Fibroblast of skin of right quadriceps (primary cell): ENCODE data around the gene NEK7.
A peak's percentile ranks its signal among the peaks of the same experiment; 100 is the strongest.
"Not testable (repeated sequence)": the region's sequence is repeated elsewhere in the genome, so short reads cannot be mapped to it uniquely, and the experiment has no call there.

ENCODE experiments used
- DNase-seq: peaks from one replicate; pipeline ENCODE4 v3.0.0-alpha.2; 2013

NEK7 gene

DNA sequence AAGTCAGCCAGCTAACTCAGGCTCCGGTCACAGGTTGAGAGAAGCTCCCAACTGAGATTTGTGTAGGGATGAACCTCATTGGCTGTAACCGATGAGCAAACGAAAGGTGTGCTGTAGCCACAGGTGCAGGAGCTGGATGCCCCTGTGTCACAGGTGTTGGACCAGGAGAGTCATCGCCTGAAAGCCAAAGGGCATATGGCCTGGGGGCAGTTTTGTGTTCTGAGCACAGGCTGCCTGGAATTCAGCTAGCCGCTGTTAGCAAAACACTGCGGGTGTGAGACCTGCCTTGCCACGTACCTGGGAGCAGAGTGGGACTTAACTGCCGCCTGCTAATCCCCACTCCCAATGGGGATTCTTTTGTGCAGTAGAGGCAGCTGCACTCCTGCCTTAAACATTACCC lies 55.3 kb downstream of the NEK7 start:
- DNase-seq: no peak

DNA sequence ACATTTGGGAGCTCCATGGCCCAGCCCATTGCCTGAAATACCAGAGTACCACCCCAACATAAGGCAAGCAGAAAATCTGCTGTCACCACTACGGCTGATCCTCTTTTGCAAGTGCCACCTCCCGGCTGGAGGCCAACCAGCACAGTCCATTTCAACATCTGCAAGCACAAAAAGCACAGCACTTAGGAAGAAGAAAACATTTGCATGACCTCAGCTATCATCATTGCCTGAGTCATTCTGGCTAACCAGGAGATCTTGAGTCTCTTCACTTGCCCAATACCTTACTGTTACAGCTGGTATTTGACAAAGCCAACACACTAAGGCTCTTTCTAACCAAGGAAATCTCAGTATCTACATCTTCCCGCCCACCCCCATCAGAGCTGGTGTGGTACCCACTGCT lies 55.9 kb downstream of the NEK7 start:
- DNase-seq: peak; percentile 75

DNA sequence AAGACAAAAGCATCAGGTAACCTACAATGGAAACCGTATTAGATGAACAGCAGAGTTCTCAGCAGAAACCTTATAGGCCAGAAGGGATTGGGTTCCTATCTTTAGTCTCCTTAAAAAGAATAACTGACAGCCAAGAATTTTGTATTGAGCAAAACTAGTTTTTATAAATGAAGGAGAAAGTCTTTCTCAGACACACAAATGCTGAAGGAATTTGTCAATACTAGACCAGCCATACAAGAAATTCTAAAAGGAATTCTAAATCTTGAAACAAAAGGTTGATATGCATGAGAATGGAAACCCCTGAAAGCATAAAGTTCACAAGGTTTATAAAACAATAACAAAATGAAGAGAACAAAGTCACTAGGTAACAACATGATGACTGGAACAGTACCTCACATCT lies 58.1 kb downstream of the NEK7 start:
- no peak for DNase-seq

DNA sequence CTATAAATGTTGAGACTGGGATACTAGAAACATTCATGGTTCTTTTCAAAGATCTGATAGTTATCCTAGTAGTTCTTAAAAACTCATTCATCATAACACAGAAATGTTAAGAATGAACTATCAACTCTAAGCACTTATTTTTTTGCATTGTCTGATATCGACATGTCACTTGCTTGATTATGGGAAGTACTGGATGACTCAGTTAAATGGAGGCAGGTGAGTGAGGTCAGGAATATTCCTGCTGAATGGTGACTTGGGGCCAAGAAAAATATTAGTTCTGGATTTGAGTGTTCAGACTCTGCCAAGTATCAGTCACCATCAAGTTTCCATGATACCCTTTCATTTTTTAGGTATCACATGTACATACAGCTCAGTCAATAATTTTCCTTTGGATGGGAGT lies 63.6 kb downstream of the NEK7 start:
- DNase-seq: peak; percentile 72

DNA sequence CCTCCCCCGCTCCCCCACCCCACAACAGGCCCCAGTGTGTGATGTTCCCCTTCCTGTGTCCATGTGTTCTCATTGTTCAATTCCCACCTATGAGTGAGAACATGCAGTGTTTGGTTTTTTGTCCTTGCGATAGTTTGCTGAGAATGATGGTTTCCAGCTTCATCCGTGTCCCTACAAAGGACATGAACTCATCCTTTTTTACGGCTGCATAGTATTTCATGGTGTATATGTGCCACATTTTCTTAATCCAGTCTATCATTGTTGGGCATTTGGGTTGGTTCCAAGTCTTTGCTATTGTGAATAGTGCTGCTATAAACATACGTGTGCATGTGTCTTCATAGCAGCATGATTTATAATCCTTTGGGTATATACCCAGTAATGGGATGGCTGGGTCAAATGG lies 70.2 kb downstream of the NEK7 start:
- not testable (repeated sequence) for DNase-seq

DNA sequence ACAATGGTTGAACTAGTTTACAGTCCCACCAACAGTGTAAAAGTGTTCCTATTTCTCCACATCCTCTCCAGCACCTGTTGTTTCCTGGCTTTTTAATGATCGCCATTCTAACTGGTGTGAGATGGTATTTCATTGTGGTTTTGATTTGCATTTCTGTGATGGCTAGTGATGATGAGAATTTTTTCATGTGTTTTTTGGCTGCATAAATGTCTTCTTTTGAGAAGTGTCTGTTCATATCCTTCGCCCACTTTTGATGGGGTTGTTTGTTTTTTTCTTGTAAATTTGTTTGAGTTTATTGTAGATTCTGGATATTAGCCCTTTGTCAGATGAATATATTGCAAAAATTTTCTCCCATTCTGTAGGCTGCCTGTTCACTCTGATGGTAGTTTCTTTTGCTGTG lies 70.7 kb downstream of the NEK7 start:
- DNase-seq: not testable (repeated sequence)

DNA sequence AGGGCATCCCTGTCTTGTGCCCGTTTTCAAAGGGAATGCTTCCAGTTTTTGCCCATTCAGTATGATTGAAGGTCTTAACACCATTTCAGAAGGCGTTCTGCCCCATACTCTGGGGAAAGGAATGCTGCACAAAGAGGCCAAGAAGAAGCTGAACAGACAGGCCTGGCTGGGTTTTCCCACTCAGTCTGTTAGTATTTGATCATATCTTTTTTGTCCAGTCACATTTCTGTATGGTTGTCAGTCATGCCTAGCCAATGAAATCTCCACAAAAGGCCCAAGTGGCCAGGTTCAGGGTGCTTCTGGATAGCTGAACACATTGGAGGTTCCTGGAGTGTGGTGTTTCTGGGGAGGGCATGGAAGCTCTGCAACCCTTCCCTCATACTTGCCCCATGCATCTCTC lies 72.1 kb downstream of the NEK7 start:
- no peak for DNase-seq

DNA sequence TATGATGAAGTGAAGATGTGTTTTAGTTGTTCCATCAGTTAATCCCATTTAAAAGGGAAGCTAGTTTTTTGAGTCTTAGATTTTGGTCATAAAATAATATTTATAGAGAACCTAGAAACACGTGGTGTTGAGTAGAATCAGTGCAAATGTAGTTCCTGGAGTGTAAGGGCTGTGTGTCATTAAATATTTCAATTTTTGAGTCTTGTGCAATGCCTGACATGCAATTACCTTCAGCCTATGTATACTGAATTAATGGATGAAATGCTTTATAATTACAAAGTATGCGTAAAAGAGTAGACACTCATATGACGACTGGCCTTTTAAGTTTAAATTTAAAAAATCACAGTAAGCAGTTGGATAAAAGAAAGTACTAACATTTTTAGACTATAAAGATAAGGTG lies 75.0 kb downstream of the NEK7 start:
- DNase-seq: no peak

DNA sequence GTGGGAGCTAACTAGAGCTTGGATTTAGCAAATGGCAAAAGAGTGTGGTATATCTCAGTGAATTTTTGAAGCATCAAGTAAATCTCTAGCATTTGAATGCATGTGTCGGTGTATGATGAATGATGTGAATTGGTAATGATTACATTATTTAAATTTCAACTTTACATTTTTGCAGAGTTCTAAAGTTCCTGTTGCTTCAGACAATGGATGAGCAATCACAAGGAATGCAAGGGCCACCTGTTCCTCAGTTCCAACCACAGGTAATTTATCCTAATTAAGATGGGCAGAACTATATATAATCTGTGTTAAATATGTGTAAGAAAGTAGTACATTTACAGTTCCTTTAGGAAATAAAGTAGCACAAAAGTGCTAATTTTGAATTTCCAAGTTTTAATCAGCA lies 75.6 kb downstream of the NEK7 start:
- DNase-seq: no peak

DNA sequence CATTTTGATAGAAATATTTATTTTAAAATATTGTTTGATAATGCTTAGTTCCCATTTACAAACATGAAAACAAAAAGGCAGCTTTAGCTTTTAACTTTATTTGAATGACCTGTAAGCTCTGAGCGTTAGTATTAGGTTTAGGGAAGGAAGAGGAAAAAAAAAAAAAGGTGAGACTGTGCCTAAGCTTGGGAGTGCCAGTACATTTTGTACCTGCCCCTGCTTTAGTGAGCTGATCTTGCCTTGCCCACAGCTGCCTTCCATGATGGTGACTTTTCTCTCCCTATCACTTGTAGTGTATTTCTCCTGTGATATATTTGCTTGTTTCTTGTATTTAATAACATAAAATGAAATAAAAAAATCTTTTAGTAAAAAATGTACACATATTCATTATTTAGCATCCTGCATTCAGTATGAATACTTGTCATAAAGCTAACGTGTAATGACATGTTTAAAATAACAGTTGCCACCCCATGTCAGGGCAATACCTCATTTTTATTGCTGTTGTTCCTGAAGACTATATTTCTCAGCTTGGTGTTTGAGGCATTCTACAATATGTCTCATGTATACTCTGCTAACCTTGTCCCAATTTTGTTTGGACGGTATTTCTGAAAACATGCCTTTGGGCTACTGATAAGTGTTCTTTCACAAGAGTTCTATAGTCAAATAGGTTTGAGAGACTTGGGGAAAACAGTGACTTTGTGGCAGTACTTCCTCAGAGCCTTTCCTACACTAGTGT lies 76.3 kb downstream of the NEK7 start:
- no peak for DNase-seq

DNA sequence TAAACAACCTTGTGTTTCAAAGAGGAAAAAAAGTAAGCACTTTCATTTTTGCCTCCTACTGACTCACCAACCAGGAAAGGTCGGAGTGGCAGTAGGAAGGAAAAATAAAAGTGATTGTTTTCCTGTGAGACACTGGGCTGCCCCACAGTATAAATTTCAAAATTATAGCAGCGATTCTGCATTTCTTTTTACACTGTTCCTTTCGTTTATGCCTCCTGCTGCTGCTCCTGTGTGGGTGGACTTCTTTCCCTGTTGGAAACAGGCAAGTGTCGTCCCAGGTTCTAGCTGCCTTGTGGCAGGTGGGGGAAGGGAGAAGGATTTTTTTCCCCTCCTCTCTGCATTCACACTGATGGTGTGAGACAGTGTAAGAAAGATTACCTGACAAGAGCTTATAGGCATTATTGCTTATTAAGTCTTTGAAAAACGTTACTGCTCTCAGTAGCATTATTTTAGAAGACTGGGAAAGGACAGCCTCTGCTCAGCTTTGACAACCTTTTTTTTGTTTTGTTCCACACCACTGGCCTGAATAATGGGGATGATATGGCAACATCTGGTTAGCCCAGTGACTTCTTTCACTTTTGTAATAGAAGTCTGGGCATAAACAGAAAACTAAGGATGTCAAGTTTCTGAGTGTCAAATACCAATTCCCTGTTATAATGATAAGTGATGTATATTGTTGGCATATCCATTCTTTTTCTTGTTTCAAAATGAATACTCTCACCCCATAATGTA lies 77.9 kb downstream of the NEK7 start:
- DNase-seq: peak; percentile 30

DNA sequence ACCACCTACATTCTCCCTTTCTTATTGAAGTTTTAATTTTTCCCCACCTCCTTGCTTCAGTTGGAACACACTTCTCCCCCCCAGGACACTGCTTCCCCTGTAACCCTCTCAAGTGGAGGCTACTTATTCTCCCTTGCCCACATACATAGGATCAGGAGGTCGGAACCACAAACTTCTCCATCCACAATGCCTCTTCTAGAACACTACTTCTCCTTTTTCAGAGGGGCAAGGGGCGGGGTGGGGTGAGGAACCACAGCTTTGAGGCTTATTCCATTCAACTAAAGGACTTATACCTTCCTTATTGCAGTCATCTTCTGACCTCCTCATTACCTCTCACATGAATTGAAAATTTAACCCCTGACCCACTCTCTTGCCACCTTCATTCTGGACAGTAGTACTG lies 81.3 kb downstream of the NEK7 start:
- DNase-seq: no peak

DNA sequence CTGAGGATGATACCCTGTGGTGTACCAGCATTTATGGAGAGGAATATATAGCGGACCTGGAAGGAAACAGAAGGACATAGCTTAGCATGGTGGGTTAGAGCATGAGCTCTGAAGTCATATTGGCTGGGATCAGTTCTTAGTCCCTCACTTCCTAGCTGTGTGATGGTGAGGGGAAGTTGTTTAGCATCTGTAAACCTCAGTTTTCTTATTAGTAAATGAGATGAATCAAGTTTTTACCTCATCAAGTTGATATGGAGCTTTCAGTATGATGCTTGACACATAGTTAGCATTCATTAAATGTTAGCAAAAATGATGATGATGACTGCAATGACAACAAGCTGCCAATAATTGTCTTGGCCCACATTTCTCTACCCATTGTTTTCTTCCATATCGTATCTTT lies 84.8 kb downstream of the NEK7 start:
- no peak for DNase-seq

DNA sequence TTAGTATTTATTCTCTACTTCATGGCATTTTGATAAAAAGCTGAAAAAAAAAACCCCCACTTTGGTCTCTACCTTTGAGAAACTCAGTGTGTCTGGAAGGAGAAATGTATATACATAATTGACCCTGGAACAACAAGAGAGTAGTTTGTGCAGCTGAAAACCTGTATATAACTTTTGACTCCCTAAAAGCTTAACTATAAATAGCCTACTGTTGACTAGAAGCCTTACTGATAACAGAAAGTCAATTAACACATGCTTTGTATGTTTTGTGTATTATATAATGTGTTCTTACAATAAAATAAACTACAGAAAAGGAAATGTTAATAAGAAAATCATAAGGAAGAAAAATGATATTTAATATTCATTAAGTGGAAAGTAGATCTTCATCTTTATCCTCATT lies 88.0 kb downstream of the NEK7 start:
- no peak for DNase-seq

DNA sequence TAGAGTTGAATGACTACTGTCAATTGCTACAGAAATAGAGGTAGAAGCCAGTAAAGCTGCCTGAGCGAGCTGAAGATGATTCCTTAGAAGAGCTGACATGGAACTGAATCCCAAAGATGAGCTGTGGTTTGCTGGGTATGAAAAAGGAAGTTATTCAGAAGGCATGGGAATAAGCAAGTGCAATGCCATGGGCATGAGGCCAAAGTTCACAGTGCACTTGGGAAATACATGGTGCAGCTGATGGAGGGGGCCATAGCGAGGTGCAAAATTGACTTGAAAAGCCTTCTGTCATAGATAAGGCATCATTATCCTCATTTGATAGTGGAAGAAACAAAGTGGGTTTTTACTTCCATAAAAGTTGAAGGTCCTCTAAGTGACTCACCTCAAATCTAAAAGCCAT lies 88.6 kb downstream of the NEK7 start:
- DNase-seq: no peak

DNA sequence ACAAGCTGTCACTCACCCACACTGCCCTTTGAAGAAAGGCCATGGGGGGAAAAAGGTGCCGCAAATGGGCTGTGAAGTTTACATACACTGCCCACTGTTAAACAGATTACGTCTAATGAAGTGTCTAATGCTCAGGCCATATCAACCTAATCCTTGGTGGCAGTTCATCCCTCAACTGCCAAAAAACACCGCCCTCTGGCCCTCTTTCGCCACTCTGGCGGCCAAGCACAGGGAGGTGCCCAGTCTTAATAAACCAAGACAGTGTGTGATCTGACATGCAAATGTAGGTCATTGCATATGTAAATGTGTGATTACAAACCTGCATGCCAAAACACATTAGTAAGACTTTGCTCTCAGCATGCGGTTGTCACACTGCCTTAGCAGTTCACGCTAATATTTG lies 89.5 kb downstream of the NEK7 start:
- no peak for DNase-seq

DNA sequence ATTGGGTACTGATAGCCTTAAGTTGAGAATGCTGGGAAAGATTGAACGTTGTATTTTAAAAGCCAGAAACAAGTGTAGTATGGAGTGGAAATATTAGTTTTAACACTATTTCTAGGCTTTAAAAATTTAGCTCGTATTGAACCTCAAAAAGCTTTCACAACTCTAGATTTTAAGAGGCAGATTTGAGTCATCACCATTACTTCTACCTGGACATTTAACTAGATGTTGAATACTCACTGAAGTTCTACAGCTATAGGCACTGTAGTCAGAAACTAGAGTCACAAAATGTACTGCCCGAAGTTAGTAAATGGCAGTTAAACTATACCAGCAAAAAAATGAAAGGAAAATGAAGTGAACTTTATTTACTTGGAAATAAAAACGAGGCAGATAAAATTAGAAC lies 96.5 kb downstream of the NEK7 start:
- DNase-seq: no peak

DNA sequence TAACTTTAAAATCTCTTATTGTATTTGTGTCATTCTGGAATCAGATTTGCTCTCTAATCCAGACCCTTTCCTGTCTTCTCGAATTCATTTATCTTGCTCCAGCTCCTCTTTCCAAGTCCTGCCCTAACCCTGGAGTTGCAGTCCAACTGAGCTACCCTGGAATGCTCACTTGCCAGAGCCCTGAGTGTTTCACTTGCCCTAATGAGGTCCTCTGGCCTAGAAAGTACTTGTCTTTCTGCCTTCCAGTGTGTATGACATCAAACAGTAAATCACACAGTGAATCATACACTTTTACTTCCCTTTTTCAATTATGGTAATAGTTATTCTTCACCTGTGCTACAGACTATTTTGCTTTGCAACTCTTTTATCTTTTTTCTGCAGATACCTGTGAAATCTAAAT lies 96.9 kb downstream of the NEK7 start:
- DNase-seq: peak; percentile 63

DNA sequence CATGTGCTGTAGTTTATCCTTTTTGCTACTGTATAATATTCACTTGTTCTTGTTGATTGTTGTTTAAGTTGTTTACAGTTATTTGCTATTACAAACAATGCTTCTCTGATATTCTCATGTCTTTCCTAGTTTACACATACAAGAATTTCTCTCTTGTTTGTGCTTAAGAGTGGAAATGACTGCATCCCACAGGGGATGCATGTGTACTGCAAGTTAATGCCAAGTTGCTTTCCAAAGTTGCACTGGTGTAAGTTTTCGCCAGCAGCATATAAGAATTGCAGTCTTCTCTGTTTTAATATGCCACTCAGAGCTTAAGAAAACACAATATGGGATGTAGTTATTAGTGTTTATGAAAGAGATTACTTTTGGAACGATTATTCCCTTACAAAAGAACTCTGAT lies 97.7 kb downstream of the NEK7 start:
- no peak for DNase-seq

DNA sequence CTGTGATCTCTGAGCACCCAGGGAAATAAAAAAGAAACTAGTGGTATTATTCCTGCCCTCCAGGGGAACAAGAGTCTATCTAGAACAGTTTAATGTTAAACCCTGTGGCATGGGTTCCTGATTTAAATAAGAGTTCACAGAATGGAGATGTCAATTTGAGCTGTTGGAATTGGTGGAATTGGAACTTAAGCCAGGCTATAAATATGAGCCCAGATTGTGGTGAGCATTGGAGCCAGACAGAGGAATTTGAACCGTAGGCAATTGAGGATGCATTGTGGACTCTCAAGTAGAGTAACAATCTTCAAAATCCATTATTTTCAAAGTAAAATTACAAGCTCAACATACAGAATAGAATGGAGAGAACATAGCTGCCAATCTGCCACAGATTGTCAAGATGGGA lies 98.2 kb downstream of the NEK7 start:
- no peak for DNase-seq

DNA sequence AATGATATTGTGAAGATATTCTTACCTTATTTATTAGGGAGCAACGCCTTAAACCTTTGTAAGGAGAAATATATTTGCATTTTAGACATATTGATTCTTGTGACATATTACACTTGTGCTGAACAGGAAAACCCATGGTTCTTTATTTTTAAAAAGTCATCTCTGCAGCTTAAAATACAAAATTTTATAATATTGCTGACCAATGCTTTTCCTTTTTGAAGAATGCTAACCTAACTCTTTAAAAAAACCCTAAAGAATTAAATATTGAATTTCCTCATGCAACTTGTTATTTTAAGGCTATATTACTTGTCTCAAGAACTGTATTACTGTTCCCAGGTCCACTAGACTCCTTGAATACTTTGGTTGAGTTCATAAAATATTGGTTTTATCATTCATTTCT lies 99.0 kb downstream of the NEK7 start:
- DNase-seq: no peak

DNA sequence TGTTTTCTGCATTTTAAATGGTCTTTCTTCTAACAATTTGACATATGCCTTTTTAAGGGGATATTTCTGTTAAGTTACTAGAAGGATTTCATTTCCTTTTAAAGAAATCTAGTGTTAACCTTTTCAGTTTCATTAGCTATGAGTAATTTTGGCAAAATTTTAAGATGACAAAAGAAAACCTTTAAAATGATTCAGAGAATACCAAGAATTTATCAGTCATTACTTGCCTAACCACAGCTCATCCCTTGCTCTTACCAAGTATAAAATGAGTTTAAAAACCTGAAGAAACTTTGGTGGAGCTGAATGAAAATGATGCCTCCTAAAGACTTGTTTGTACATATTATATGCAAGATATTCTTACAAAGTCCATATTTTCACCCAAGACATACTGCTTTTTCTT lies 101.7 kb downstream of the NEK7 start:
- peak; percentile 91 for DNase-seq

DNA sequence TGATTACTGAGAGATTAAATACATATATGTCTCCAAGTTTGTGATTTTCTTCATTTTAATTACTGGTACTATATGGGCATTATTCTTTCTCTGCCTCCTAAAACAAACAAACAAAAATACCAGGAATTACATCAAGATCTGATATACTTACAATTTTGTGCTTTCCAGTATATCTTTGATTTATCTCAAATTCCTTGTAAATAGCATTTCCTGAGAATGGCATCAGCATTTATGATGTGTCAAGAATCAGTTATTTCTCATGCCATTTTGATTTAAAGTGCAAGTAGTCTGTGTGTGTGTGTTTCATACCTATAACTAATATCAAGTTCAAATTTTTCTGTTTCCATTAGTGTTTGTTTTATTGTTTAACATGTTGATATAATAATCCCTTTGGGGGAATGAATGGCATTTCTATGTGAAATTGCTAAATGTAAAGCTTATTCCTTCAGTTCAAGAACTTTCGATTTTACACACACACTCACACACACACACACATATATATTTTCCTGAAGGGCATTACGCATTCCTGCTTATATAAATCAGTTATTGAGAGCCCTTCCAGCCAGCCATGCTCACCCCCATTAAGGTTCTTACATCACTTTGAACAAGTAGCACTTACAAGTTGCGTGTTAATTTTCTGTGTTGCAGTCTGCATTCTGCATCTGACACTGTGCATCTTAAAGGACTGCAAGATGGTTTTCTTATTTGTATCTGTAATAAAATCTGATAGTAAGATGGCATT lies 102.7 kb downstream of the NEK7 start:
- peak; percentile 53 for DNase-seq

DNA sequence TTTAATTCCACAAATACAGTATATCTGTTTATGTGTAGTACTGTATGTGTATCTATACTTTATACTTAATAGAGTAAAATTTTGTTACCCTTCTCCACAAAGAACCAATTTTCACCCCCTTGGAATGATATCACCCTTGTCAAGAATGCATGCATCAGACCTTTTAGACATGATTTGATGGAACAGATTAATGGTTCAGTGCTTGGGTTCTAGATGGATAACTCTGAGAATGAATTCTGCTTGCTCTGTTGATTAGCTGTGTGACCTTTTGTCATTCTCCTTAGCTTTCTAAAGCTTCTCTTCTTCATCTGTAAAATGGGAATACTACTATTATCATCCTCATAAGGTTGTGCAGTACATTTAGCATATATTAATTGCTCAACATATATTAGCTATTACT lies 105.1 kb downstream of the NEK7 start:
- DNase-seq: no peak
